DND-41 (cell line): ENCODE results near the gene DOLPP1.

Source experiments
- ATAC-seq: fragments of 200-7000 bp; cut with Tn5 transposase; 3 replicates; pipeline ENCODE4 v1.9.1; 2021; ENCODE audit warnings: low read depth; ENCODE audit not compliant: insufficient read depth
- DNase-seq: peaks from one replicate; pipeline ENCODE4 v3.0.0-alpha.2; 2020
- H2AFZ ChIP-seq: 2 replicates; pipeline ENCODE4 v1.6.0; 2012; ENCODE audit warnings: low read depth, low read length
- H3K27ac ChIP-seq: 2 replicates; pipeline ENCODE4 v1.5.1; 2012; ENCODE audit warnings: low read length, inconsistent platforms
- H3K27me3 ChIP-seq: fragments of 200-600 bp; sonication (generic); 2 replicates; pipeline ENCODE4 v1.6.0; 2012; ENCODE audit warnings: low read length, mild to moderate bottlenecking, inconsistent platforms; ENCODE audit not compliant: insufficient read depth, poor library complexity
- H3K36me3 ChIP-seq: 2 replicates; pipeline ENCODE4 v1.5.1; 2012; ENCODE audit warnings: low read length, inconsistent platforms; ENCODE audit not compliant: insufficient read depth
- H3K4me1 ChIP-seq: 2 replicates; pipeline ENCODE4 v1.5.1; 2012; ENCODE audit warnings: mild to moderate bottlenecking, low read length; ENCODE audit not compliant: insufficient read depth
- H3K4me2 ChIP-seq: 2 replicates; pipeline ENCODE4 v1.6.0; 2012; ENCODE audit warnings: mild to moderate bottlenecking, moderate library complexity, low read length, inconsistent platforms; ENCODE audit not compliant: insufficient read depth
- H3K4me3 ChIP-seq, 2 experiments: fragments of 200-600 bp in 1 of 2; shearing (Covaris generic) in 1 of 2; 2 replicates each; pipeline ENCODE4 v1.5.1; 2012 to 2016; ENCODE audit warnings: inconsistent platforms in 2 of 2, low read length in 2 of 2, mild to moderate bottlenecking in 2 of 2, low read depth in 1 of 2, moderate library complexity in 1 of 2
- H3K79me2 ChIP-seq: 2 replicates; pipeline ENCODE4 v1.6.0; 2012; ENCODE audit warnings: low read length, inconsistent platforms; ENCODE audit not compliant: insufficient read depth
- H3K9ac ChIP-seq: 2 replicates; pipeline ENCODE4 v1.6.0; 2012; ENCODE audit warnings: low read depth, mild to moderate bottlenecking, inconsistent platforms, low read length, moderate library complexity
- H3K9me3 ChIP-seq: 2 replicates; pipeline ENCODE4 v1.5.1; 2012; ENCODE audit warnings: low read length, moderate library complexity, mild to moderate bottlenecking, inconsistent platforms; ENCODE audit not compliant: insufficient read depth, severe bottlenecking
- H4K20me1 ChIP-seq: 2 replicates; pipeline ENCODE4 v1.6.0; 2012; ENCODE audit warnings: low read length; ENCODE audit not compliant: insufficient read depth
- CTCF ChIP-seq: IDR thresholded peaks from 2 replicates; pipeline ENCODE4 v1.5.1; 2012; ENCODE audit warnings: borderline replicate concordance, low read length, moderate library complexity, mild to moderate bottlenecking; ENCODE audit not compliant: poor library complexity, severe bottlenecking; ENCODE audit errors: extremely low read depth
- EZH2 ChIP-seq: IDR thresholded peaks from 3 replicates; pipeline ENCODE4 v1.6.1; 2012; ENCODE audit warnings: borderline replicate concordance, low read depth, mild to moderate bottlenecking, moderate library complexity, low read length, inconsistent platforms; ENCODE audit not compliant: severe bottlenecking

Gene DOLPP1

GRCh38 chr9:129136446-129137035 is 55.6 kb downstream of the DOLPP1 start:
- peaks cover 61% of the 10 kb centered on the region for H3K36me3 ChIP-seq

DNA sequence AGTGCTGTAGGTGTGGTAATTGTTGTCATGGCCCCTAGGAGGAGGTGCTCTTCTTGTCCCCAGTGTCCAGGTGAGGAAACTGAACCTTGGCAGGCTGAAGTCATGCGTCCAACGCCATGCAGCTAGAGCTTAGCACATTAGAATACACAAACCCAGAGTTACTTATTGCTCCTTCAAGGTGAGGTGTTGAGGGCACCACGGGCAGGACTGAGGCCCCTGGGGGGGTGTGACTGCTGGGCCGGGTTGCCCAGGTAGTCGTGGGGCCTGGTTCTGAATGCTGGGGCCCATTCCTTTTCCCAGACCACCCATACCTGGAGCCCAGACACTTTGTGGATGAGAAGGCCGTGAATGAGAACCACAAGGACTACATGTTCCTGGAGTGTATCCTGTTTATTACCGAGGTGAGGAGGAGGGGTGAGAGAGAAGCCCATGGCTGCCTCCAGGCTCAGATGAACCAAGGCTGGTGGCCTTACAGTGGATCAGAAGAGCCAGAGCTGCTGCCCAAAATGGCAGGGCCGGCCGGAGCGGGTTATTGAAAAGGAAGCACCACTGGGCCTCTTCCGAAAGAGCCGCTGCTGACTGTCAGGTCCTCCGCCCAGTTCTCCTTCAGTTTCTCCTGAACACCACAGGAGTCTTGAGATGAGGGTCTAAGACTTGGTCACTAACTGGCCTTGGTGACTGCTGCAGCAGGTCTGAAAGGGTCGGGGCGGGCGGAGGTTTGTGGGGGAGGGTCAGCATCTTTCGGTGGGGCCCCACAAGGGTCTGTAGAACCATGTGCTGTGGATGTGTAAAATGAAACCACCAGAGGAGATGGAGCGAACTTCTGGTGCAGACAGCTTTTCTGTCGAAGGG is 56.6 kb downstream of the DOLPP1 start:
- Histone ChIP-seq H2AFZ (no peak overlapping the region), H3K27me3 (no peaks in the 10 kb centered on the region), H3K4me1 (peaks cover 39% of the 10 kb centered on the region), H3K9me3 (no peaks in the 10 kb centered on the region), H3K9ac (no peak overlapping the region), H3K79me2 (peaks cover 9% of the 10 kb centered on the region), H3K4me2 (no peak overlapping the region), H3K4me3 (no peak overlapping the region), H4K20me1 (no peaks in the 10 kb centered on the region; the same call in 1 of the 2 replicates), H3K27ac (no peak overlapping the region), H3K36me3 (peaks cover 62% of the 10 kb centered on the region)
- TF ChIP-seq CTCF = no peak
- no peak for TF ChIP-seq EZH2
- ATAC-seq (no peak), DNase-seq (no peak)

More at GRCh38 chr9:129136446-129137035, 55.6 kb downstream of the DOLPP1 start:
- H3K9ac ChIP-seq = no peak overlapping the region
- H3K4me3 ChIP-seq = no peak overlapping the region
- H3K4me2 ChIP-seq = no peak overlapping the region
- H3K4me1 ChIP-seq = peaks cover 29% of the 10 kb centered on the region
- H3K27me3 ChIP-seq = no peaks in the 10 kb centered on the region
- DNase-seq = no peak
- no peaks in the 10 kb centered on the region; the same call in 1 of the 2 replicates for H4K20me1 ChIP-seq
- H3K79me2 ChIP-seq = peaks cover 8% of the 10 kb centered on the region
- ATAC-seq = no peak
- no peak overlapping the region for H3K27ac ChIP-seq
- H3K9me3 ChIP-seq = no peaks in the 10 kb centered on the region
- TF ChIP-seq CTCF (no peak), EZH2 (no peak)
- H2AFZ ChIP-seq = no peak overlapping the region

- DNase-seq = no peak
- Histone ChIP-seq H3K4me2 (no peak overlapping the region), H3K27ac (no peak overlapping the region)
Observed at GRCh38 chr9:129138144-129138462, 57.2 kb downstream of the DOLPP1 start.

More at GRCh38 chr9:129138144-129138462, 57.2 kb downstream of the DOLPP1 start:
- Histone ChIP-seq H4K20me1 (no peaks in the 10 kb centered on the region), H3K9ac (no peak overlapping the region), H3K27me3 (no peaks in the 10 kb centered on the region), H3K9me3 (no peaks in the 10 kb centered on the region), H3K79me2 (peaks cover 9% of the 10 kb centered on the region), H2AFZ (no peak overlapping the region), H3K36me3 (peaks cover 62% of the 10 kb centered on the region), H3K4me1 (peaks cover 42% of the 10 kb centered on the region), H3K4me3 (no peak overlapping the region)
- no peak for TF ChIP-seq EZH2
- TF ChIP-seq CTCF = no peak
- ATAC-seq = no peak
